NCI-H526 treated with DMSO at 0.1 percent for 48 hours (cell line): ENCODE data around the gene CHCHD3.

Experiments used
- DNase-seq: peaks from one replicate; lab custom pipeline; 2025; lab: John Stamatoyannopoulos, UW

Gene CHCHD3

DNA sequence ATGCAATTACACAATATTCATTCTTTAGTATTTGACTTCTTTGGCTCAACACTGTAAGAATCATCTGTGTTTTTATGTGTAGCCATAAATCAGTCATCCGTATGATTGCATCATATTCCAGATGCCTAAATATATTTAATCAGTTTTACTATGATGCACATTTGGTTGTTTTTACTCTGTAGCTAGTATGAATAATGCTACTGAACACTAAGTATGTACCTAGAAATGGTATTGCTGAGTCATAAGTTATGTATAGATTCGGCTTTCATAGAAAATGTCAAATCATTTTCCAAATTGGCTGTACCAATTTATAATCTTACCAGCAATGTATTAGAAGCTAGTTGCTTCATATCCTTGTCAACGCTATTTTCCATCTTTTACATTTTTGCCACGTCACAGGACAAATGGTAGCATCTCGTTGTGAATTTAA lies 308.3 kb downstream of the CHCHD3 start:
- DNase-seq, result no peak

DNA sequence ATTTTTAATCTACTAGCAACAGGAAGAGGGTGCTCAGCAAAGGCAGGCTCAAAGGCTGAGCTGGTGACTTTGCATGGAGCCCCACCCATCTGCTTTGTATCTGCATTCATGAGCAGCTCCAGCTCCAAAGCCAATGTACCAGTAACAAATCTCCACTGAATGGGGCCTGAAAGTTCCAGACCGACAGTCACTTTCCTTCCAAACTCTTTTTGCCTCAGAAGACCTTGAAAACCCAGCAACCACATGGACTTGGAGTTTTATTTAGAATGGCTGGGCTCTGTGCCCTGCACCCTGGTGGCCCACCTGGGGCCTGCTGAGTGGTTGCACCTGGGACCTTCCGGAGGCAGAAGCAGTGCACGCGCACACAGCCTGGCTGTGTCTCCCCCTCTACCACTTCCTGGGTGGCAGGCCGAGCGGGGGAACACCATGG lies 310.6 kb downstream of the CHCHD3 start:
- no peak for DNase-seq

DNA sequence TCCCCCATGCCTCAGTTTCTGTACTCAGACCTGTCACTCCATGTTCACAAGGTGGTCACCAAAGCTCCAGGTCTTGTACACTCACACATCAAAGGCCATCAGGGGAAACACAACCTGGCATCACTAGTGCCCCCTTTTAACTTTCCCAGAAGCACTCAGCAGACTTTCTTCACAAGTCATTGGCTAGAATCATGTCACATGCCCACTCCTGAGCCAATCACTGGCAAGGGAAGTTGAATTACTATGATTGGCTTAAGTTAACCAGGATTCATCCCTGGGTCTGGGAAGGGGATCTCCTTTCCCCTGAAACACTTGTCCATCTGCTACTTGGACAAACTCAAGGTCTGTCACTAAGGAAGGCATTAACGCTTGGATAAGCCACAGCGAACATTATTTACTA lies 311.8 kb downstream of the CHCHD3 start:
- DNase-seq, result no peak

DNA sequence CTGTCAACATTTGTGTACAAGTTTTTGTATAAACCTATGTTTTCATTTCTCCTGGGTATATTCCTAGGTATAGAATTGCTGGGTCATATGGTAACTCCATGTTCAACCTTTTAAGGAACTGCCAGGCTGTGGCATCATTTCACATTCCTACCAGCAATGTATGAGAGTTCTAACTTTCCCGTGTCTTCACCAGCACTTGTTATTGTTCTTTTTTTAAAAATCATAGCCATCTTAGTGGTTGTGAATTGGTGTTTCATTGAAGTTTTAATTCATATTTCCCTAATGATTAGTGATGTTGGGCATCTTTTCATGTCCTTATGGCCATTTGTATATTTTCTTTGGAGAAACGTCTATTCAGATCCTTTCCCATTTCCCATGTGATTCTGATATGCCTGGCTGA lies 312.6 kb downstream of the CHCHD3 start:
- DNase-seq, result no peak

DNA sequence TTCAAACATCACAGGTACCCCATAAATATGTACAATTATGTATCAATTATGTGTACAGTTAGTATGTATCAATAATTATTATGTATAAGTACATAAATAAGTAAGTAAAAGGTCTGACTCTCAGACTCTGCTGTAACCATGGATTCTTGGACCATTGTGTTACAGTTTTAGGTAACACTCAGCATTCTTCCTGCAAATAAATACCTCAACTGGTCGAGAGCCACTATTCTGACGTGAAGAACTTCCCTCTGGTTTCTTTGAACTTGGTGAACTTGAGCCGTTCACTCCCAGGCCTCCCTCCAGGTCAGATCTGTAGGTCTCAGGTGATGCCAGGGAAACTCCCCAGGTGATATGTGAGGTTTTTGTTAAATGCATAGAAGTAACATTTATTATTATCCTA lies 313.8 kb downstream of the CHCHD3 start:
- DNase-seq, result no peak

DNA sequence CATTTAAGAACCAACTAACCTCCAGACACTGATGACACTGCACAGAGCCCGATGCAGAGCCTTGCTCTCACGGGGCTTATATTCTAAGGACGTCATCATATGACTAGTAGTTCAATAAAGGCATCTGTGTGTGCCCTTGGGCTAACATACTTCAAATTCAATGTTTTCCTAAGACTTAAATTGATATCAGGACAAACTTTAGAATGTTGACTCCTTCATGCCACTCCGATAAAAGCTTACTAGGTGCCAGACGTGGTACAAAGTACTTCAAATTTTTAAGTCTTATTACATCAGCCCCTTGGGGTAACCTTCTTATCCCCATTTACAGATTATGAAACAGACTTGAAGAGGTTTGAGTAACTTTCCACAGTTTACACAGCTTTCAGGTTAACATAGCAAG lies 314.5 kb downstream of the CHCHD3 start:
- DNase-seq, result no peak

DNA sequence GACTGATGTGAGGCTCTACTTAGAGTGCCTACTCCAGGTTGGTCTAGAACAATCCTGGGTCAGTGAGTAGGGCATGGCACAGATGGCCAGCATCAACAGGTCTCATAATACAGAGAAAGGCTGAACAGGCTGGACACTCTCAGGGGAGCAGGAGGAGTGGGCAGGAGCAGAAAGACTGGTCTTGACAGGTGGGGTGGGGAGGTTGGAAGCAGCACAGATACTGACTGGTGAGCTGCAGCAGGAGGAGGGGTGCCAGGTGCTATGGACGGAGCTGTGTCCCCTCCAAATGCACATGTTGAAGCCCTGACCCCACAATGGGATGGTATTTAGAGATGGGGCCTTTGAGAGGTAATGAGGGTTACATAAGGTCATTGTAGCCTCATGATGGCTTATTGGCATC lies 315.2 kb downstream of the CHCHD3 start:
- no peak for DNase-seq

DNA sequence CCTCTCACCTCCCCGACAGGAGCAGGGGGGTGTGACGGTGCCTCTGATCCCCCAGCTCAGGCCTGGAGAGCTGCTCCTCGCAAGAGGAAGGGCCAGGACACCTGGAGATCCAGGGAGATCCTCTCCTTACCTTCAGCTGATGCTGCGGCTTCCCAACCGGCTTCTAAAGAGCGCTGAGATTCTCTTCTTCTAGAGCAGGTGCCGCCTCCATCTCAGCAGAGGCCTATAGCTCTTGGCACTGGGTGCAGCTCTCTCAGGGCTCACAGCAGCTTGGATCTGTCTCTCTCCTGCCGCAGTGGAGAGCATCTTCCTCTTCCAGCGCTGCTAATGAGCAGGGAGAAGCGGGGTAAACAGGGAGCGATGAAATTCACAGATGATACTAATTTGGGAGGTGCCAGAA lies 316.0 kb downstream of the CHCHD3 start:
- no peak for DNase-seq

DNA sequence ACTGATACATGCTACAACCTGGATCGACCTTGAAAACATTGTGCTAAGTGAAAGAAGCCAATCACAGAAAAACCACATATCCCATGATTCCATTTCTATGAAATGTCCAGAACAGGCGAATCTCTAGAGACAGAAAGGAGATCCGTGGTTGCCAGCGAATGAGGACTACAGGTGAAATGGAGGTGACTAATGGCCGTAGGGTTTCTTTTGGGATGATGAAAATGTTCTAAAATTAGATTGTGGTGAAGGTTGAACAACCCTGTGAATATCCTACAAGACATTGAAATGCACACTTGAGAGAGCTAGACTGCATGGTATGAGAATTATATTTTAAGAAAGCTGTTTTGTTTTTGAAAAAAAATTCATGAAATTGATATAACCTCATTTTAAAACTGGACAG lies 317.1 kb downstream of the CHCHD3 start:
- no peak for DNase-seq

DNA sequence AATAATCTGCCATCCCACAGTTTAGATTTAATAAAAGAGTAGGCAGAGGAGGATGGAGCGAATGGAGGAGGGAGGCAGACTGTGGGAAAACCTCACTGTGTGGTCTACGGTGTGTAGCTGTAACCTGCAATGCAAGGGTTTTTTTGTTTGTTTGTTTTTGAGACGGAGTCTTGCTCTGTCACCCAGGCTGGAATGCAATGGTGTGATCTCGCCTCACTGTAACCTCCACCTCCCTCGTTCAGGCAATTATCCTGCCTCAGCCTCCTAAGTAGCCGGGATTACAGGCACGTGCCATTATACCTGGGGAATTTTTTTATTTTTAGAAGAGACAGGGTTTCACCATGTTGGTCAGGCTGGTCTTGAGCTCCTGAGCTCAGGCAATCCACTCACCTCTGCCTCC lies 321.0 kb downstream of the CHCHD3 start:
- DNase-seq, result no peak

DNA sequence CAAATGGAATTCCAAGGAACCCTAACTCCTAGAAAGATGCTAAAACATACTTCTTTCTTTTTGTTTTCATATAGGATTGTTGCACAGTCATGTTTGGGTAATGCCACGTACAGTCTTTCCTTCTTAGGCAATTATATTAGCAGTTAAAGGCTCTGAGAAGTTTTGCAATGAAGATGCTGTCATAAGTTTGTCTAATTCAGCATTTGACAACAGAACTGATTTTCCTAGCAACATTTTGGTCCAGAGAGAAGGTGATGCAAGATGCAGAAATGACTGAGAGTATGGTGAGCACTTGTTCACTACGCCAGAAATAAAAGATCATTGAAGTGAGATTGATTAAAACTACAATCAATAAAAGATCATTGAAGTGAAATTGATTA lies 321.7 kb downstream of the CHCHD3 start:
- DNase-seq, result no peak

DNA sequence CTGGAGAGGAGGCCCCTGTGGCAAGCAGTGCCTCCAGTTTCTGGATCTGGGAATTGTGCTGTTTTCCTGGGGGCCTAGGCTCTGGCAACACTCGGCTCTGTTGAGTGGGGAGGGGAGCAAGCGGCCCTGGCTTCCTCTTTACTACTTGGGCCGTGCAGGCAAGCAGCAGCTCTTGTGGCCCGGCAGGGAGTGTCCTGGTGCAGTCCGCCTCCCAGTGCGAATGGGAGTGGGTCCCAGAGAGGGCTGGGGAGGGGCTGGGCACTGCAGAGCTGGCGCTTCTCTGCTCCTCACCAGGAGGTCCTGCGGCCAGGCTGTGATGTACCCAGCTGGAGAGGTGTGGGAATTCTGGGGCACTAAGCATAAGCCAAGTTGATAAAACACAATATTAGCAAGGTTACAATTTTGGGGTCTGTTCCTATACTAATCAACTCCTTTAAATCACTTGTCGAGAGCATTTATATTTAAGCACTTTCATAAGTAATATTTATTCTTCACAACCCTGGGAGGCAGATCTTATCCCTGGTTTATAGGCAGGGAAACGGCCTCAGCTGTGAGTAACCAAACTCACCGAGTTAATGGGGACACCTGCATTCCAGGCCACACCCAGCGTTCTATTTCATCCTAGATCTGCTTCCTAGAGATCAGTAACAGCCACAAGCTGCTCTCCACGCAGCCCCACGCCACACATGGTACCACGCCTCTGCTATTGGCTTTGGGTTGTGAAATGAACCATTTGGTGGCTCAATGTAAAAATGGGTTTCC lies 322.2 kb downstream of the CHCHD3 start:
- DNase-seq, result no peak

DNA sequence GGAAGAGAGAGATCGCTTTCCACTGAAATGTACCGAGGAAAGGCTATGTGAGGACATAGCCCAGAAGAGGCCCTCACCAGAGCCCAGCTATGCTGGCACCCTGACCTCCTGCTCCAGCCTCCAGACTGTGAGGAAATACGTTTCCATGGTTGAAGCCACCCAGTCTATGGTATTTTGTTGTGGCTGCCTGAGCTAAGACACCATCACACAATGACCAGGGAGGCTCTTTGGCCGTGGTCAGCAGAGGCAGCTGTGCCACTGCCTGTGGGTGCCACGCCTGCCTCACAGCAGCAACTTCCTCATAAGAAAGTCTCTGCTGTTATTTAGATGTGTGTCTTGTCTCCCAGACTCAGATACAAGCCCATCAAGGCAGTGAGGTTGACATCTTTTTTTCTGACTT lies 322.9 kb downstream of the CHCHD3 start:
- no peak for DNase-seq

DNA sequence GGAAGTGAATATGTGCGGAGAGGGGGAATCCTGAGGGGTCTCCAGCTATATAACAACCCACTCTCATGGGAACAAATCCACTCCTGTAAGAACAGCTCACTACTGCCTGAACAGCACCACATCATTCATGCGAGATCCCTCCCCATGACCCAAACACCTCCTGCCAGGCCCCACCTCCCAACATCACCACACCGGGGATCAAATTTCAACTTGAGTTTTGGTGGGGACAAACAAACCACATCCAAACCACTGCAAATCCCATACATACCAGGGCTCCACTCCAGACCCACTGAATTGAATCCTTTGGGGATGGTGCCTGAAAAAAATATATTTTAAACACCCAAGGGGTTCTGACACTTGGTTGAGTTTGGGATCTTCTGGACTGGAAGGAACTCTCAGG lies 324.1 kb downstream of the CHCHD3 start:
- DNase-seq, result no peak

DNA sequence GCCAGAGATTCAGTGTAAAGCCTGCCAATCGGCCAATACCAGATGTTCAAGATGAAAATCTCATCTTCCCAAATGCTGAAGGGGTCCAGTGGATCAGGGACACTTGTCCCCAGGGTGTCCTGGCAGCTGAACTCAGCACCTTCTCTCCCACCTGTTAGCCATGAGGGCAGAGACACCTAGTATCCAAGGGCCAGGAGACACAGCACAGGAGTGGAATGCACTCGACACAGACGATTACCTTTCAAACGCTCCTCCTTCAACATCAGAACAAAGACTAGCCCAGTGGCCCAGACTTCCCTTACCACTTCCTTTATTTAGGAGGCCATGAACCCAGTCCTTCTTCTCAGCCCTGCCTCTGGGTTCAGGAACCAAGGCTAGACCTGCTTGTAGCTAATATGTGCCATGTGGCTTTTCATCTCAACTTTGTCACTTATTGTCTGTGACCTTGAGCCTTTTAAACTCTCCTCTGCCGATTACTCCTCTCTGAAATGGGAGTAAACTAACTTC lies 325.4 kb downstream of the CHCHD3 start:
- no peak for DNase-seq

DNA sequence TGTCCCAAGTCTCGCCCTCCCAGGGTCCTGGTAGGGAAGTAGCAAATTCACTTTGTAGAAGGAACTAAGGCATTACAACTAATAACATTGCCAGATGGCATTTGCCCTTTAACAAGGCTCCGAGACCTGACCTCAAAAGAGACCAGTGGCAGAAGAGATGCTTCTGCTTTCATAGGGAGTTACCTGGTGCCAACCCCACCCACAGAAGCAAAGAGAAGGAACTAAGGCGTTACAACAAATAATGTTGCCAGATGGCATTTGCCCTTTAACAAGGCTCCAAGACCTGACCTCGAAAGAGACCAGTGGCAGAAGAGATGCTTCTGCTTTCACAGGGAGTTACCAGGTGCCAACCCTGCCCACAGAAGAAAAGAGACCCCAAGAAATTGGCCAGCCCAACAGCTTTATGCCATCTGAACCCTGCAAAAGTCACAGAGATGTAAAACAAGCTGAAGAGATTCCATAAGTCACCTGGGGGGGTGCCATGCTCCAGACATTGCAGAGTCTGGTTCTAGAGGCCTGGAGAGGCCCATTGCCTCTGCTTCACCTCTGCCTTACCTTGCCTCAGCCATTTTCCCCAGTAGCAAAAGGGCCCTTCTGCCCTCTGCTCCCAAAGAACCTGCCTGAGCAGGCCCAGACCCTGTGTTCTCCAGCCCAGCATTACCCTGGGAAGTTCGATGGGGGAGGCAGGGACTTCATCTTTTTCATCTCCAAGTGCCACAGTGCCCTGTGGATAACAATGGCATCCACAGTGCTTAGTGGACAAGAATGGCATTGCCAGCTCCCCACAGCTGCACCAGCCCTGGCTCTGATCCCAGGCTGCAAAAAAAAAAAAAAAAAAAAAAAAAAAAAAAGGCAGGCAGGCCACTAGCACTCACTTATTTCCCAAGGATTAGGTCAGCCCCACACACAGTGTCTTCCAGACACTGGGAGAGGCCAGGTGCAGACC lies 326.1 kb downstream of the CHCHD3 start:
- no peak for DNase-seq

DNA sequence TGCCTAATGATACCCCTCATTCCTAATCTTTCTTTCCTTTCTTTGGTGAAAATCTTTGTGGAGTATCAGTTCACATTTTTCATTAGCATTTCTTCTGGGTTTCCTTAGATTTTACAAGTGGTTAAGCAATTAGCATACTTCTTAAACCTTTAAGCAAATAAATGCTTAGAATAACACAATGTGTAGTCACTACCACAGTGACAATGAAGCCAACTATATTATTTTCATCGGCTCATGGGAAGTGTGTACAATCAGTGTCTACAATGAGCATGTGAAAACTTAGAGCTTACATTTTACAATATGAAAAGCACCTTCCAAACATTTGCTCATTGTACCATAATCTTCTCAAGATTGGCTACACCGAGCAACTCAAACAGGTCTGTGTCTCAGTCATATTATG lies 329.5 kb downstream of the CHCHD3 start:
- DNase-seq, result no peak

DNA sequence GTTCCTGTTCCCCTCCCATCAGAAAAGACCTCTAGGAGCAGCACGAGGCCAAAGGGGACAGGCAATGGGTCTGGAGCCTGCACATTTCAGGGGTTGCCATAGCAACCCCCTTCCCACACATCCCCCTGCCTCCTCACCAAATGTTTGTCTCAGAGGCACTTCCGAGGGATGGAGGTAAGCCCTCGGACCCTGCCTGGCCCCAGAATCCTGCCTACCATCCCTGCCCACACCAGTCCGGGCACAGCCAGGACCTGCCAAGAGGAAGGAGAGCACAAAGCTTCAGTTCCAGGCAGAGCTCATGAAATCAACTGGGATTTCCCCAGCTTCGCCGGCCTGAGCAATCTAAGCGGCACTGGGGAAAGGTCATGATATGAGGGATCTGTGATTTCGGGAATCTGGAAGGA lies 330.6 kb downstream of the CHCHD3 start:
- DNase-seq, result no peak

DNA sequence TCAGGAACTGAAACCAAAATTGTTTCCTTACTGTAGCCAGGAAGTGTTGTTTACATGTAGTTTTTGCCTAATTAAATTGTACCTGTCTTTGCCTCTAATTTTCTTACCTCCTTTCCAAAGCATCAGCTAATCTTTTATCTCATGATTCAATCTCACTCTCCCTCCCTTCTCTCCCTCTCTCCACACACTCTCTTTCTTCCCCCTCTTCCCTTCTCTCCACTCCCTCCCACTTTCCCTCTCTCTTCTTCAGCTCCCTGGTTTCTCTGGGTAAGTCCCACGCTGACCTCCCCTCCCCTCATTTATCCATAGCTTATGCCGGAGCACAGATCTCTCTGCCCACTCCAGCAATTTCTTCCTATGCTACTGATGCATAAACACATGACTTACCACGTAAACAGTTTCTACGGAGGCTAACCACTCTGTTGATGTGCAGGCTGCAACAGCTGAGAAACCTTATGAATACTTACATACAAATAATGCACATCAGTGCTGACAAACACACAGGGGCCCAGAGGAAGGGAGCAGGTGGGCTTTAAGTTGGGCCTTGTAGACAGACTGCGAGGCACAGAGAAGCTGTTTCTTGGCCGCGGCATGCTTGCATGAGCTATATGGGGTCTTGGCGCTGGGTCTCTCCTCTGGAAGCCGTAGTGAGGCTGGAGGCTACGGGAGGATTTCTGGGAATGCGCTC lies 331.2 kb downstream of the CHCHD3 start:
- DNase-seq, result no peak

DNA sequence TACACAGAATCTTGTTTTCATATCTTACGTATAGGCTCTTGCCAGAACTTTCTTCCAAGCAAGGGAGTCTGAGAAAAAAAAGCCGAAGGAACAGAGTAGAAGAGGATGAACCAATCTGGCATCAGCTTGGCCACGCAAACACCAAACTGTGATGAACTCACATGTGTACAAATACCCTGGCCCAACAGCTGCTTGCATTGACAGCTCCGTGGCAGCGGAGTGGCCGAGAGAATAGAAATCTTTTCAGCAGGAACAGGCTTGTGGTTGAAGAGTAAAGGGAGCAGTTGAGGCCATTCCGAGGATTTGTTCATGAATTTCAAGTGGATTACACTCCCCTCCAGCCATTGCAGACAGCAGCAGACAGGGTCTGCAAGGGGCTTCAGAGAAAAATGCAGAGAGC lies 331.8 kb downstream of the CHCHD3 start:
- DNase-seq, result no peak

DNA sequence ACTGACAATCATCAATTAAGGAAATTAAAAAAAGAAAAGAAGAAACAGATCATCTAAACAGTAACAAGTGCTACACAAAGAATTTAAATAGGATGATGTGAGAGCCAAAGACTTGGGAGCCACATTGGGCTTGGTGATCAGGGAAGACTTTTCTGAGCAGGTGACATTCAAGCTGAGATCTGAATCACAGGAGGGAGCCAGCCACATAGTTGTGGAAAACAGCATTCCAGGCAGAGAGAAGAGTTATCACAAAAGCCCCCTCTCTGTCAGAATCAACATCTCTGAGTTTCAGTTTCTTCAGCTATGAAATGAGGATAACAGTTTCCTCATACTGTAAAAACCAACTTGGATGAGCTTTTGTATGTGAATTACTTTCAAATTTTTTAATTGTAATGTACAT lies 336.4 kb downstream of the CHCHD3 start:
- DNase-seq, result no peak

DNA sequence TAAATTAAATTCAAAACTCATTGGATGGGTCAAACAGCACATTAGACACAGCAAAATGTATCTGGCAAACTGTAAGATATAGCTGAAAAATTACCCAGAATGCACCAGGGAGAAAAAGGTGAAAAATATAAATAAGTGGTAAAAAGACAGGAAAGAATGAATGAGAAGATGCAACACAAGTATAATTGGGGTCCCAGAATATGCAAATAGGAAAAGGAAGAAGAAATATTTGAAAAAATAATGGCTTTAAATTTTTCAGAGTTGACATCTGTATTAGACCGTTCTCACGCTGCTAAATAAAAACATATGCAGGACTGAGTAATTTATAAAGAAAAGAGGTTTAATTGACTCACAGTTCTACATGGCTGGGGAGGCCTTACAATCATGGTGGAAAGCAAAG lies 337.9 kb downstream of the CHCHD3 start:
- DNase-seq, result no peak

DNA sequence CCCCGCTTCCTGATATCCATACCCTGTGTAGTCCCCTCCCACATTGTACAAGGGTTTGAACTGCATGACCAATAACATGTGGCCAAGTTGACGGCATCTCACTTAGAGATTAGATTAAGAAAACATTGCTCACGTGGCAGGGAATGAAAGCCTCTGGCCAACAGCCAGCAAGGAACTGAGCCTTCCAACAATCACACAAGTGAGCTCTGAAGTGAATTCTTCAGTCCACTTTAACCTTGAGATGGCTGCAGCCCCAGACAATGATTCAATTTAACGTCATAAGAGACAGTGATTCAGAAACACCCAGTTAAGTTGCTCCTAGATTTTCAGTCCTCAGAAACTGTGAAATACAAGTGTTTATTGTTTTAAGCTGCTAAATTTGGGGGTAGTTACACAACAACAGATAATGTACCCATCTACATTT lies 339.7 kb downstream of the CHCHD3 start:
- no peak for DNase-seq
